Heart right ventricle (tissue), 16 donors: ENCODE measurements around the gene PEPD. TPM values are rescaled to one million over a fixed set of nuclear protein-coding genes. Genes with fewer than 3 reads are reported as not detected.

Experiments used
- ATAC-seq, 8 donors: fragments of 200-7000 bp; cut with Tn5 transposase; one replicate each; pipeline ENCODE4 v1.9.1; 2020; ENCODE audit warnings: mild to moderate bottlenecking in 8 of 8, moderate library complexity in 8 of 8, moderate number of reproducible peaks in 1 of 8
- DNase-seq, 2 donors: peaks; one replicate each; pipeline ENCODE4 v3.0.0-alpha.2; 2020
- H3K27ac ChIP-seq, 10 donors: fragments of 200-600 bp; sonication (generic) in 2 of 10; one replicate each; pipeline versions ENCODE4 v1.5.0 to v1.8.0; 2020 to 2022; ENCODE audit warnings: mild to moderate bottlenecking in 3 of 10
- H3K27me3 ChIP-seq, 7 donors: fragments of 200-600 bp; one replicate each; pipeline ENCODE4 v1.8.0; 2021 to 2022; ENCODE audit warnings: mild to moderate bottlenecking in 2 of 7
- H3K36me3 ChIP-seq, 9 donors: fragments of 200-600 bp; sonication (generic) in 1 of 9; one replicate each; pipeline versions ENCODE4 v1.5.0 to v1.8.0; 2020 to 2022; ENCODE audit warnings: mild to moderate bottlenecking in 2 of 9
- H3K4me1 ChIP-seq, 9 donors: fragments of 200-600 bp; sonication (generic) in 1 of 9; one replicate each; pipeline versions ENCODE4 v1.5.0 to v1.8.0; 2020 to 2022; ENCODE audit warnings: mild to moderate bottlenecking in 4 of 9
- H3K4me3 ChIP-seq, 10 donors: fragments of 200-600 bp; sonication (generic) in 2 of 10; one replicate each; pipeline versions ENCODE4 v1.5.0 to v1.8.0; 2020 to 2022; ENCODE audit warnings: mild to moderate bottlenecking in 7 of 10, moderate library complexity in 2 of 10
- H3K9me3 ChIP-seq, 11 donors: fragments of 200-600 bp in 10 of 11; sonication (generic) in 2 of 11; one replicate each; pipeline versions ENCODE4 v1.5.0 to v1.8.0; 2013 to 2022; ENCODE audit warnings: mild to moderate bottlenecking in 2 of 11, control low read depth in 1 of 11, moderate library complexity in 1 of 11
- CTCF ChIP-seq, 9 donors: fragments of 200-600 bp; sonication (generic) in 2 of 9; IDR thresholded peaks; one replicate each; pipeline versions ENCODE4 v1.5.0 to v1.8.0; 2021 to 2022; ENCODE audit warnings: antibody characterized with exemption in 9 of 9, mild to moderate bottlenecking in 5 of 9, moderate library complexity in 1 of 9
- WGBS, 2 donors: extraction: QIAGEN DNeasy Blood & Tissue Kit; methylation state at CpG; one replicate each; pipeline ENCODE4 v1.1.7; 2013; ENCODE audit warnings: inconsistent platforms in 1 of 2; 5-methylcytosine and 5-hydroxymethylcytosine counted together
- intact Hi-C, 10 donors: fragments of 100-400 bp; cut with DNase I; formaldehyde crosslinking; loops; one replicate each; pipeline versions ENCODE4 v1.11.1 to v1.14.2; 2022
- polyA plus RNA-seq, 2 donors: library from polyadenylated mRNA; stranded (reverse); fragments of 200-250 nt; gene quantifications; one replicate each; pipeline ENCODE4 v1.2.3, GENCODE V29; 2013
- total RNA-seq, 10 donors: library from RNA; stranded (reverse); fragmentation: NEBNext Ultra II Directional in 3 of 10; extraction: Animal tissue kit (Norgen Biotek cat#: 25700) in 3 of 10; gene quantifications; one replicate each; pipeline versions ENCODE4 v1.2.1 to v1.2.4, GENCODE V29; 2021 to 2023
- donor health status: Arrhythmogenic right ventricular cardiomyopathy.
- donor health status: ischemic (EF 13 %, LVEDD 7.1; RV severe dilation, severe dysfunction).
- donor health status: healthy with polysubstance abuse.
- donor health status: DM: no; HTN: yes; CAD: no.
- donor health status: DM: no; HTN: no; CAD: no.
- donor health status: ischemic (EF 25% LVEDD 6.9; RV normal size, moderate dysfunction).
- donor health status: ischemic (EF 25% LVEDD 5.7; RV mildly dilated, moderate dysfunction).
- donor health status: healthy.
- donor health status: DM: yes; HTN: yes; CAD: no.
- donor health status: Ischemic cardiomyopathy.
- donor health status: ischemic (EF 35%, LVEDD 5.7; RV mildly dilated, moderate dysfunction).
- donor health status: nonischemic (EF 11% LVEDD 7.7; RV severe dilation, severe dysfunction).
- donor health status: DM: yes; HTN: yes; CAD: no.
- donor health status: PGD.
- donor health status: ischemic (EF 29% LVEDD 5.4; RV normal size, mild dysfunction).
- donor health status: nonischemic (EF 23%, LVEDD 6.1; RV moderate dilation, normal function).

PEPD gene
- total and polyA plus RNA-seq, 12 donors, result 20.4 to 47.7 (median 26.8) TPM

GRCh38 chr19:33407140-33407551 lies 114.4 kb downstream of the PEPD start:
- no peak overlapping the region for H3K27ac ChIP-seq
- intact Hi-C loops, result loop anchor here in 9 of 10 donors (1.0 to 10.0 kb wide), 11 partner anchors 75 to 262 kb away; partner anchors contain the start of gene CEBPA (in 6 of the 9)
- H3K9me3 ChIP-seq, result no peaks in the 10 kb centered on the region
- H3K27me3 ChIP-seq, result no peaks in the 10 kb centered on the region
- H3K4me1 ChIP-seq, result peaks cover 0 to 20% (median 0%) of the 10 kb centered on the region in 9 donors
- ATAC-seq (peak in 4 of 8 donors; percentile 4 to 21 (median 14)), DNase-seq (no peak)
- peak in 3 of 9 donors; percentile 3 to 9 (median 7) for TF ChIP-seq CTCF (IDR thresholded peaks at IDR 0.05)
- peaks cover 0 to 20% (median 0%) of the 10 kb centered on the region in 9 donors for H3K36me3 ChIP-seq
- WGBS, 2 donors, result 48 to 49% methylated on average over 9 of the region's 9 CpGs
- H3K4me3 ChIP-seq, result no peak overlapping the region

- intact Hi-C loops, result loop anchor here (1.0 to 10.0 kb wide), 12 partner anchors 74 to 262 kb away; partner anchors contain the start of gene CEBPA (in 6 of the 10)
- peak; percentile 59 to 83 (median 76) for ATAC-seq
- TF ChIP-seq CTCF (IDR thresholded peaks at IDR 0.05), result peak; percentile 92 to 99 (median 96)
- H3K9me3 ChIP-seq, result no peaks in the 10 kb centered on the region
- no peaks in the 10 kb centered on the region for H3K27me3 ChIP-seq
- 63 to 65% methylated on average over 13 of the region's 13 CpGs for WGBS, 2 donors
- DNase-seq, result peak; percentile 60 to 71
- H3K27ac ChIP-seq, result no peak overlapping the region
- peaks cover 0 to 20% (median 0%) of the 10 kb centered on the region in 9 donors for H3K4me1 ChIP-seq
- peaks cover 0 to 20% (median 0%) of the 10 kb centered on the region in 9 donors for H3K36me3 ChIP-seq
- H3K4me3 ChIP-seq, result no peak overlapping the region
These were observed 115.0 kb downstream of the PEPD start for GRCh38 chr19:33406521-33407139.

GRCh38 chr19:33405553-33406461 lies 115.8 kb downstream of the PEPD start:
- Histone ChIP-seq H3K36me3 (peaks cover 0 to 13% (median 0%) of the 10 kb centered on the region in 9 donors), H3K27ac (no peak overlapping the region), H3K27me3 (no peaks in the 10 kb centered on the region), H3K4me1 (peaks cover 0 to 20% (median 0%) of the 10 kb centered on the region in 9 donors), H3K4me3 (no peak overlapping the region), H3K9me3 (no peaks in the 10 kb centered on the region)
- peak in 4 of 8 donors; percentile 4 to 22 (median 14) for ATAC-seq
- intact Hi-C loops, result loop anchor here (1.0 to 10.0 kb wide), 11 partner anchors 74 to 261 kb away; partner anchors contain the start of gene CEBPA (in 6 of the 10)
- TF ChIP-seq CTCF (IDR thresholded peaks at IDR 0.05), result no peak
- WGBS, 2 donors, result 91 to 93% methylated on average over 34 of the region's 34 CpGs
- DNase-seq, result no peak

- no peak for ATAC-seq
- H3K27ac ChIP-seq, result no peak overlapping the region
- peaks cover 0 to 20% (median 0%) of the 10 kb centered on the region in 9 donors for H3K4me1 ChIP-seq
- 78 to 82% methylated on average over 8 of the region's 8 CpGs for WGBS, 2 donors
- H3K4me3 ChIP-seq, result no peak overlapping the region
- no peaks in the 10 kb centered on the region for H3K9me3 ChIP-seq
- no peak for TF ChIP-seq CTCF (IDR thresholded peaks at IDR 0.05)
- H3K27me3 ChIP-seq, result no peaks in the 10 kb centered on the region
- intact Hi-C loops, result loop anchor here in 7 of 10 donors (2.0 to 10.0 kb wide), 5 partner anchors 73 to 260 kb away; partner anchors contain the start of gene CEBPA (in 6 of the 7)
- peaks cover 0 to 7% (median 0%) of the 10 kb centered on the region in 9 donors for H3K36me3 ChIP-seq
- DNase-seq, result no peak
These were observed 116.4 kb downstream of the PEPD start for GRCh38 chr19:33405254-33405552.
